Endothelial cell of umbilical vein (primary cell): Measurements from ENCODE around the gene HOXD12. TPM values are rescaled to one million over a fixed set of nuclear protein-coding genes. Genes with fewer than 3 reads are reported as not detected.

Experiments used
- BruUV-seq: library from RNA; stranded (reverse); fragments of 400-500 nt; replicated peaks from 2 replicates; lab custom pipeline; 2021; lab: Mats Ljungman, UMichigan
- CTCF ChIA-PET: fragments of 300-600, 350-600 bp; sonication (Branson Sonifier 250); formaldehyde crosslinking; loops from one replicate; lab custom pipeline; 2021; ENCODE audit warnings: antibody characterized with exemption, inconsistent platforms; lab: Charles Lee
- POLR2A ChIA-PET: fragments of 300-600, 350-600 bp; sonication (Branson Sonifier 250); formaldehyde crosslinking; loops from one replicate; lab custom pipeline; 2021; ENCODE audit warnings: antibody characterized with exemption, inconsistent platforms; lab: Charles Lee
- DNase-seq: peaks from one replicate; pipeline ENCODE4 v3.0.0-alpha.2; 2011; ENCODE audit warnings: low read depth, low spot score
- FAIRE-seq: peaks from 2 replicates; lab custom pipeline; 2011; peaks lifted over from hg19 to GRCh38; lab: Jason Lieb, UNC
- H2AFZ ChIP-seq: 2 replicates; pipeline ENCODE4 v1.6.0; 2012; ENCODE audit warnings: low read depth, low read length, control low read depth, inconsistent platforms
- H3K27ac ChIP-seq: 2 replicates; pipeline ENCODE4 v1.5.1; 2011; ENCODE audit warnings: low read depth, mild to moderate bottlenecking, control low read depth, low read length, moderate library complexity; ENCODE audit not compliant: insufficient read depth
- H3K27me3 ChIP-seq, 2 experiments: 2 replicates each; pipeline versions ENCODE4 v1.6.0 to v1.6.1; 2011; ENCODE audit warnings: low read length in 2 of 2, mixed read lengths in 1 of 2; ENCODE audit not compliant: control insufficient read depth in 2 of 2, insufficient read depth in 2 of 2
- H3K36me3 ChIP-seq, 2 experiments: 2 replicates in 1 of 2; 3 replicates in 1 of 2; pipeline ENCODE4 v1.5.1; 2011; ENCODE audit warnings: low read length in 2 of 2, mild to moderate bottlenecking in 1 of 2, moderate library complexity in 1 of 2; ENCODE audit not compliant: control insufficient read depth in 2 of 2, insufficient read depth in 2 of 2; ENCODE audit errors: extremely low read depth in 1 of 2
- H3K4me1 ChIP-seq: 3 replicates; pipeline ENCODE4 v1.5.1; 2011; ENCODE audit warnings: mild to moderate bottlenecking, low read length; ENCODE audit not compliant: control insufficient read depth, insufficient read depth; ENCODE audit errors: extremely low read depth
- H3K4me2 ChIP-seq: 2 replicates; pipeline ENCODE4 v1.6.1; 2011; ENCODE audit warnings: low read length, control low read depth, mixed read lengths; ENCODE audit not compliant: insufficient read depth
- H3K4me3 ChIP-seq, 3 experiments: fragments of 200-600 bp in 1 of 3; sonication (generic), shearing (Covaris generic) in 1 of 3; replicated peaks in 1 of 3; 2 replicates each; pipeline ENCODE4 v1.5.1; 2011 to 2016; ENCODE audit warnings: control low read depth in 3 of 3, low read length in 3 of 3, mild to moderate bottlenecking in 2 of 3, inconsistent platforms in 1 of 3, low read depth in 1 of 3, moderate library complexity in 1 of 3; ENCODE audit not compliant: insufficient read depth in 1 of 3
- H3K79me2 ChIP-seq: 2 replicates; pipeline ENCODE4 v1.6.0; 2012; ENCODE audit warnings: low read length, inconsistent platforms; ENCODE audit not compliant: control insufficient read depth, insufficient read depth
- H3K9ac ChIP-seq: replicated peaks from 2 replicates; pipeline ENCODE3; 2011; ENCODE audit warnings: low read length, control low read depth; ENCODE audit not compliant: insufficient read depth; ENCODE audit errors: extremely low read depth
- H3K9me1 ChIP-seq: replicated peaks from 3 replicates; pipeline ENCODE4 v1.6.0; 2011; ENCODE audit warnings: mild to moderate bottlenecking, low read length; ENCODE audit not compliant: control insufficient read depth, insufficient read depth; ENCODE audit errors: extremely low read depth
- H3K9me3 ChIP-seq: replicated peaks from 2 replicates; pipeline ENCODE4 v1.5.1; 2012; ENCODE audit warnings: low read length, inconsistent platforms; ENCODE audit not compliant: control insufficient read depth, insufficient read depth
- H4K20me1 ChIP-seq: replicated peaks from 2 replicates; pipeline ENCODE3; 2011; ENCODE audit warnings: mild to moderate bottlenecking, low read length; ENCODE audit not compliant: control insufficient read depth, insufficient read depth; ENCODE audit errors: extremely low read depth
- CTCF ChIP-seq, 2 donors: IDR thresholded peaks; 1 replicate in 1 of 2; 2 replicates in 1 of 2; pipeline ENCODE4 v1.5.1; 2011; ENCODE audit warnings: low read length in 2 of 2, mild to moderate bottlenecking in 2 of 2, moderate library complexity in 2 of 2, control low read depth in 1 of 2, inconsistent platforms in 1 of 2, low read depth in 1 of 2; ENCODE audit not compliant: insufficient read depth in 1 of 2; ENCODE audit errors: extremely low read depth in 1 of 2
- EZH2 ChIP-seq: IDR thresholded peaks from 2 replicates; pipeline ENCODE4 v1.6.1; 2012; ENCODE audit warnings: borderline replicate concordance, low read depth, mild to moderate bottlenecking, moderate library complexity, low read length, inconsistent platforms; ENCODE audit not compliant: severe bottlenecking
- GATA2 ChIP-seq: IDR thresholded peaks from 2 replicates; pipeline ENCODE4 v1.7.0; 2011; ENCODE audit warnings: low read depth, mild to moderate bottlenecking, moderate library complexity, mixed read lengths, low read length; ENCODE audit not compliant: insufficient read length, insufficient read depth
- JUN ChIP-seq: IDR thresholded peaks from 2 replicates; pipeline ENCODE4 v1.6.1; 2011; ENCODE audit warnings: borderline replicate concordance, low read depth; ENCODE audit not compliant: insufficient read length, insufficient read depth
- MAX ChIP-seq: IDR thresholded peaks from 2 replicates; pipeline ENCODE4 v1.6.1; 2011; ENCODE audit not compliant: insufficient read depth, insufficient read length
- MYC ChIP-seq: IDR thresholded peaks from one replicate; pipeline ENCODE4 v1.6.1; 2011; ENCODE audit warnings: mild to moderate bottlenecking, low read depth, low read length
- POLR2A ChIP-seq: IDR thresholded peaks from 2 replicates; pipeline ENCODE4 v1.6.1; 2012; ENCODE audit warnings: low read depth, mild to moderate bottlenecking, control low read depth, low read length
- POLR2AphosphoS5 ChIP-seq: IDR thresholded peaks from 2 replicates; pipeline ENCODE4 v1.6.1; 2012; ENCODE audit warnings: low read depth, mild to moderate bottlenecking, control low read depth, low read length, moderate library complexity; ENCODE audit not compliant: insufficient read depth
- dilution Hi-C: fragments of 300-500 bp; cut with MboI; formaldehyde crosslinking; loops from one replicate; pipeline ENCODE4 v1.15.0; 2019; ENCODE audit warnings: low sequenced_read_pairs; ENCODE audit not compliant: extremely low pct_ligation_motif_present
- intact Hi-C: fragments of 100-400 bp; cut with micrococcal nuclease; formaldehyde crosslinking; loops from one replicate; pipeline ENCODE4 v1.10.0; 2022
- polyA plus RNA-seq, 4 experiments: library from polyadenylated mRNA; depleted of rRNA in 3 of 4; stranded (reverse) in 3 of 4; unstranded in 1 of 4; fragments of >200 nt; gene quantifications; 2 replicates each; pipeline versions ENCODE4 v1.2.1 to v1.2.3, GENCODE V29; 2011 to 2012; ENCODE audit warnings: missing spikeins in 1 of 4
- total RNA-seq: library from RNA; stranded (reverse); gene quantifications from 2 replicates; pipeline ENCODE4 v1.2.3, GENCODE V29; 2021

The HOXD12 gene
- total and polyA plus RNA-seq, 2 donors (not counting 3 experiments of a cell fraction or from before 2014, with no cell fraction given), result not detected

GRCh38 chr2:176118601-176119339 lies 19.2 kb downstream of the HOXD12 start:
- H3K4me1 ChIP-seq, result peaks cover 15% of the 10 kb centered on the region
- ChIA-PET POLR2A (no interaction called here), CTCF (no interaction called here)
- no TSS peak for BruUV-seq
- no peak overlapping the region for H3K27ac ChIP-seq
- H3K36me3 ChIP-seq, result no peaks in the 10 kb centered on the region
- FAIRE-seq (peak; percentile 70), DNase-seq (peak; percentile 43)
- no peaks in the 10 kb centered on the region for H3K9me1 ChIP-seq
- peaks cover 68 to 86% of the 10 kb centered on the region in 2 experiments for H3K27me3 ChIP-seq
- TF ChIP-seq JUN (no peak), POLR2A (no peak), CTCF (IDR thresholded peaks at IDR 0.05; ENCODE audit: extremely low read depth in 1 of 2, insufficient read depth in 1 of 2, low read depth in 1 of 2, low read length in 2 of 2) (peak; percentile 60 to 67), MYC (no peak), MAX (no peak), POLR2AphosphoS5 (no peak), EZH2 (no peak), GATA2 (no peak)
- dilution Hi-C loops, result no loop called here
- H4K20me1 ChIP-seq, result no peaks in the 10 kb centered on the region
- H3K9me3 ChIP-seq, result no peaks in the 10 kb centered on the region
- H3K9ac ChIP-seq, result no peak overlapping the region
- no peak overlapping the region for H3K4me3 ChIP-seq
- intact Hi-C loops, result no loop called here
- H3K4me2 ChIP-seq, result peak overlapping the region; percentile 31
- no peak overlapping the region for H2AFZ ChIP-seq
- no peaks in the 10 kb centered on the region for H3K79me2 ChIP-seq
